ENCODE results near the gene ADGRV1.

ADGRV1 gene, protein sequence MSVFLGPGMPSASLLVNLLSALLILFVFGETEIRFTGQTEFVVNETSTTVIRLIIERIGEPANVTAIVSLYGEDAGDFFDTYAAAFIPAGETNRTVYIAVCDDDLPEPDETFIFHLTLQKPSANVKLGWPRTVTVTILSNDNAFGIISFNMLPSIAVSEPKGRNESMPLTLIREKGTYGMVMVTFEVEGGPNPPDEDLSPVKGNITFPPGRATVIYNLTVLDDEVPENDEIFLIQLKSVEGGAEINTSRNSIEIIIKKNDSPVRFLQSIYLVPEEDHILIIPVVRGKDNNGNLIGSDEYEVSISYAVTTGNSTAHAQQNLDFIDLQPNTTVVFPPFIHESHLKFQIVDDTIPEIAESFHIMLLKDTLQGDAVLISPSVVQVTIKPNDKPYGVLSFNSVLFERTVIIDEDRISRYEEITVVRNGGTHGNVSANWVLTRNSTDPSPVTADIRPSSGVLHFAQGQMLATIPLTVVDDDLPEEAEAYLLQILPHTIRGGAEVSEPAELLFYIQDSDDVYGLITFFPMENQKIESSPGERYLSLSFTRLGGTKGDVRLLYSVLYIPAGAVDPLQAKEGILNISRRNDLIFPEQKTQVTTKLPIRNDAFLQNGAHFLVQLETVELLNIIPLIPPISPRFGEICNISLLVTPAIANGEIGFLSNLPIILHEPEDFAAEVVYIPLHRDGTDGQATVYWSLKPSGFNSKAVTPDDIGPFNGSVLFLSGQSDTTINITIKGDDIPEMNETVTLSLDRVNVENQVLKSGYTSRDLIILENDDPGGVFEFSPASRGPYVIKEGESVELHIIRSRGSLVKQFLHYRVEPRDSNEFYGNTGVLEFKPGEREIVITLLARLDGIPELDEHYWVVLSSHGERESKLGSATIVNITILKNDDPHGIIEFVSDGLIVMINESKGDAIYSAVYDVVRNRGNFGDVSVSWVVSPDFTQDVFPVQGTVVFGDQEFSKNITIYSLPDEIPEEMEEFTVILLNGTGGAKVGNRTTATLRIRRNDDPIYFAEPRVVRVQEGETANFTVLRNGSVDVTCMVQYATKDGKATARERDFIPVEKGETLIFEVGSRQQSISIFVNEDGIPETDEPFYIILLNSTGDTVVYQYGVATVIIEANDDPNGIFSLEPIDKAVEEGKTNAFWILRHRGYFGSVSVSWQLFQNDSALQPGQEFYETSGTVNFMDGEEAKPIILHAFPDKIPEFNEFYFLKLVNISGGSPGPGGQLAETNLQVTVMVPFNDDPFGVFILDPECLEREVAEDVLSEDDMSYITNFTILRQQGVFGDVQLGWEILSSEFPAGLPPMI (N-terminal part only)

DNA sequence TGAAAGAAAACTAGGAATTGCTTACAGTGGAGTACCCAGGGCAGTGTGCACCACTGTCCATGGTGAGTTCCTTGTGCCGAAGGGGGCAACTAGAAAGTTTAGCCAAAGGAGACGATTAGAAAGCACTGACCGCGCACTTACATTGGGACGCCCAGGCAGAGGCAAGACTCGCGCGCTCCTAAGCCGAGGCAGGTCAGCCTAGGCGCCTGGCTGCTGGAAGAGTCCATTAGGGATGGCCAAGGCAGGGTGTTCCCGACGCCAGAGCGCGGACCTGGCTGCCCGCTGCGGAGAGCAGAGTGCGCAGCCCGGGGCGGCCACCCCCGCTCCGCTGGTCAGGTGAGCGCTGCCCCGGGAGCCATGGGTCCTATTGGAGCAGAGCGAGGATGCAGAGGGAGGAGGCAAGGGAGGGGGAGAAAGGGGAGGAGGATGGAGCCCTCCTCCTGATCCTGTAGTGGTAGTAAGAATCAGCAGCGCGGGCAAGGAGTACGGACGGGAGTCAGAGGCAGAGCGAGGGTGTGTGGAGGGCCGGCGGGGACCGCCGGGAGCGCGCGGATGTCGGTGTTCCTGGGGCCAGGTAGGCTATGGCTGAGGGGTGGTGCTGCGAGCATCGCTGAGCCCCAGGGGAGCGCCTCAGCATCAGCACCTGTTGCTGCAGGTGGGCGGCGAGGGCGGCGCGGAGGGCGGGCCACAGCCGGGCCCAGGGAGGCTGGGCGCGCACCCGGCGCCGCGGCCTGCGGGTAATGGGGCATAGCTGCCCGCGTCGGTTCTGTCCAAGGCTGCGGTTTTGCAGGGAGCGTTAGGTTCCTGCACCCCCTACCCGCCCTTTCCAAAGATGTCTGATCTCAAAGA is at the start of gene ADGRV1:
ADGRV1 (plus strand) TSS at position 454 of the 849 bp plus-strand sequence; CDS start at position 553, 99 bp downstream.
- no peak for FAIRE-seq

DNA sequence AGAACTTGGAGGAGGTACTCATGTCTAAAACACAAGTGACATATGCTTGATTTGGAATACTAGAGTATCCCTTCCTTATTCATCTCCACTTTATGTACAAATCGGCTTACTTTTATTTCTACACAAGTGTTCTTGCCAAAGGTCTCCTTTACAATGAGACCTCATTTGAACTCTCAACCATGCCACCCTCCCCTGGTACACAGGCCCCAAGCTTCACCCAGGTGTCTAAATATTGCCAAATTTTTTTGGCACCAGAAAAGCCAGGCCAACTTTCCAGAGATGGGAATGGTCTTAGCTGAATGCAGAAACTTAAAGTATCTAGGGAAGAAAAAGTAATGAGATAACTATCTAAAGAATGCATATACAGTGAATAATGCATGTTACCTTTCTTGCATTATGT is 48.2 kb upstream of the ADGRV1 start:
- FAIRE-seq, result no peak

DNA sequence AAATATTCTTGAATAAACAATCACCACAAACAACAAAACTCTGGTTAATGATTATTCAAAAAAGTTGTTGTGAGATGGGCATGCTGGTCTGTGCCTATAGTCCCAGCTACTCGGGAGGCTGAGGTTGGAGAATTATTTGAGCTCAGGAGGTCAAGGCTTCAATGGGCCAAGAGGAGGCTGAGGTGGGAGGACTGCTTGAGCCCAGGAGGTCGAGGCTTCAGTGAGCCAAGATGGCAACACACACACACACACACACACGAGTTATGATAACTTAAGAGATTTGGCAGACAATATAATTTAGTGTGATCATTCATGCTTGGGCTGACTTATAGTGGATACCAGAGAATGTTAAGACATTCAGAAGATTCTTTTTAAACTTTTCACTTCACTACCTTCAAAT is 44.1 kb upstream of the ADGRV1 start:
- no peak for FAIRE-seq

DNA sequence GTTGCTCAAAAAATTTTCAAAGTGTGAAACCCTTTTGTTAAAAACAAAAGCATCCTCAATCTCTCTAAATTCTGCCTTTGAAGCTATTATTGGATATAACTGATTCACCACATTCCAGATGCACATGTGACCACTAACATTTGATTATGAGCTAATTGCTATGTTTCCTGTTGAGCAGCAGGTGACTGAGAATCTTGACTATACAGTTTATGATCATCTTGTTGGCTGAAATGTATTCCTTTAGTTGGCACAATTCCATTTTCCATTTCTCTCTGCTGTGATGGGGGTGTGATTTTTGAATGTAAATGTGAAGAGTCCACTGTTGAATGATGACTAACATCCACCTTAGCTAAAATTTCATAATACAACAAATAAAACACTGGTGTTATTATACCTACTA is 39.9 kb upstream of the ADGRV1 start:
- FAIRE-seq, result no peak

- FAIRE-seq, result no peak
Observed at GRCh38 chr5:90519081-90519480, 39.5 kb upstream of the ADGRV1 start.

- FAIRE-seq, result no peak
Observed at GRCh38 chr5:90528601-90529193, 29.9 kb upstream of the ADGRV1 start.

DNA sequence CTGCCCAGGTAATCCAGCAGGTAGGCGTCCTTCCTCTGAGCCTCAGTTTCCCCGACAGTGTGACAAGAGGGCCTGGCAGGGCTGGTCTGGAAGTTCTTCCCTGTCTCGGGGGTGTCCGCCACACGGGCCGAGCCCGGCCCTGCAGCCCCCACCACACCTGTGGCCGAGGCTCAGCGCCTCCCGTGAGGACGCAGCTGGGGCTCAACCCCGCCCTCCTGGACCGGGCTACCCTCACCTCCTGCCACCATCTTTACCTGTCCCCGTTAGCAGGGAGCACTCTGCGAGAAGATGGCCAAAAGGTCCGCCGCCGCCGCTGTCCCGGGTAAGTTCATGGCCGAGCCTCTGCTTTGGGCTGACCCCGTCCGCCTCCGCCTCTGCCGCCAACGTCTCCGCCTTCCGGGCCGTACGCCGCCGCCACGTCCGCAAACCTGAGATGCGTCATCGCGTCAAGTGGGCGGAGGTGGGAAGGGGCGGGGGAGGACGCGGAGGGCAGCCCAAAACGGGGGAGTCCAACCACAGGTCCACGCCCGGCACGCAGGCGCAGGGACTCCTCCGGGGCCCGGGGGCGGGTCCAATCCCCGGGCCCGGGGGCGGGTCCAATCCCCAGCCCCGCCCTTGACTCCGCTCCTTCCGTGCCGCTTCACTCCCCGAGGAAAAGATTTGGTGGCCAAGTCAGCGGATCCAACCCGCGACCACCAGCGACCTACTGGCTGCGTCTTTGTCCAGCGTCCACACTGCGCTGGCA is 29.2 kb upstream of the ADGRV1 start, which contains the start of gene LYSMD3:
LYSMD3 (minus strand) TSS at position 391 of the 745 bp plus-strand sequence. CDS start 4,295 bp downstream, outside the sequence.
- no peak for FAIRE-seq

DNA sequence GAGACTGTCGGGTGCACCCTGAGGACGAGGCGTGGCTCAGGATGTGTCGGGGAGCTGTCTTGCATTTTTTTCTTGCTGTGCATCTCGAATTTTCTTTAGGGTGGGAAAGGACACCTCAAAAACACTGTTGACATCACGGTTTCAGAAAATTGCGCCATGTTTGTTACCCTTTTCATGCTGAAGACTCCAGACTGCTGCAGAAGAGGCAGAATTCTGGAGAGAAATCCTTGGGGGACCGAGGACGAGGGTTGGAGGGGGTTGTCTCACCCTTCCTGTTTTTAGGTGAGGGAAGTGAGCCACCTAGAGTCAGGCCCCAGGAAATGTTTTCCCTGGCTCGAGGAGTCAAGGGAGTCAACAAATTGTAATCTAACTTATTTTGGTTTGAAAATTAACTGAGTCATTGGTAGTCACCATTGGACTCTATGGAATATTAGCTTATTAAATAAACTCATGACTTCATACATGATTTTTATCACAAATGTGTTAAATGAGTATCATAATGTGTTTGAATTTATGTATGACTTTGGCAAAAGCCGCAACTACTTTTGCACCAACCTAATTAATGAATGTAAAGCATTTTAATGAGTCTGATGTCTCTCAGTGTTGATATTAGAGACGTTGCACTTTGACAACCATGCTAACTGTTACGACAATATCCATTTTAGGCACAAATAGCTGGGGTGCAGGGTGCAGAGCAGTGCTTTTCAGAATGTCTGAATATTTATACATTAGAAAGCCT is 28.5 kb upstream of the ADGRV1 start:
- FAIRE-seq, result no peak

- no peak for FAIRE-seq
Observed at GRCh38 chr5:90530736-90531487, 27.7 kb upstream of the ADGRV1 start.

DNA sequence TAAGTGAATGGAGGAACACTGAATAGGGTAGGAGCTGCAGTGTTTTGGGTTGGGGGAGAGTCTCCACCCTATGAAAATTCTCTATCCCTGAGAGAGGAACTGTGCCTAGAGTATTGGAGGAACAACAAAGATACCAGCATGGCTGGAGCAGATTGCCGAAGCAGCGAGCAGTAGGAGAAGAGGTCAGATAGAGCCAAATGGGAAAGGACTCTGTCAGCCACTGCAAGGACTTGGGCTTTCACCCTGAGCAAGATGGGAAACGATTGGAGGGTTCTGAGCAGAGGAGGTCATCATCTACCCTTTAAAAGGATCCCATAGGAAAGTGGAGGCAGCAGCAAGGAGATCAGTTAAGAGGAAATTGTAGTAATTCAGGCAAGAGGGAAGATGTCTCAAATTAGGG is 24.8 kb upstream of the ADGRV1 start:
- no peak for FAIRE-seq

- FAIRE-seq, result no peak
Observed at GRCh38 chr5:90534922-90535321, 23.7 kb upstream of the ADGRV1 start.

- FAIRE-seq, result no peak
Observed at GRCh38 chr5:90542827-90543519, 15.6 kb upstream of the ADGRV1 start.

GRCh38 chr5:90545511-90545910 is 13.1 kb upstream of the ADGRV1 start:
- no peak for FAIRE-seq

DNA sequence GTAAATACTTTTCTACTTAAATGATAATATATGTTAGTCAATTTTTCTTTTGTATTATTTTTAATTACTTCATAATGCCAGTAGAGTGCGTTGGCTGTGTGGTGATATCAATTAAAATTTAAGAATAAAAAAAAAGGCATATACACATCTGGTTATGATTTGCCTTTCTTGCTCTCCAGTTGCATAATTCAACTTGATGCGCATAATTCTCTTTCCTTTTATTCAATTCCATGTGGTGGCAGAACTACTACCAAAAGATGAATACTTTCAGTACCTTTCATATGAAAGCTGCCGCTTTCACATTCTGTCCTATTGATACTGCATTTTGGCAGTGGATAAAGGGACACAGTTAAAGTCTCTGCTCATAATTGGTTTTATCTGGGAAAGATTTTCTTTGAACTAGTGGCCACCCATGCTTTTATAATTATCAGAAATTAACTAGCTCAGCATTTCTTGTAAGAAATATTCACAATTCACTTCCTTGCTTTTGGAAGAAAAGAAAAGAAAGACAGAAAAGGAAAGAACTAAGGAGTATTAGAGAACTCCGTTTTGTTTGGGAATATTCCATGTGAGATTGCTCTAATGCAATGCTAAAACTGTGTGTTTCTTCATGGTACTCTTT is 12.3 kb upstream of the ADGRV1 start:
- FAIRE-seq, result no peak

GRCh38 chr5:90547072-90547536 is 11.5 kb upstream of the ADGRV1 start:
- FAIRE-seq, result no peak

DNA sequence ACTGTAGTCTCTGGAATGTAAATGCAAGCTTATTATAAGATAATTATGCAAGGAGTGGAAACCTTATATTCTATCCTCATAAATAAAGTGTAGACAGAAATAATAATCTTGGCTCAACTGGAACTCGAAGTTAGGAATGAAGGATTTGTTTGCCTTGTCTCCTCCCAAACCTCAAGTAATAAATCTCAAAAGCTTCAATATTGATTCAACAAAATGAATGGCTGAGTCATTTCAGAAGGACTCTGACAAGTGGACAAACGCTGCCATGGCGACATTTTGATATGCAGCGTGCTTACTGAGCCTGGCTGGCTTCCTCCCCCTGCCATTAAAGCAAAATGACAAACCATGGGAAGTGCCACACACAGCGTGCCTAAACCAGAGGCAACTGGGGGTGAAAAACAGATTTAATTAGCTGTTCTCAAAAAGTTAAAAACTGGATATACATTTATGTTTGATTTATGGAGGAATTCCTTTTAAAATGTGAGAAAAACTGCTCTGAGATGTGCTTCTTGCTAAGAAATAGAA is 10.5 kb upstream of the ADGRV1 start:
- FAIRE-seq, result no peak

DNA sequence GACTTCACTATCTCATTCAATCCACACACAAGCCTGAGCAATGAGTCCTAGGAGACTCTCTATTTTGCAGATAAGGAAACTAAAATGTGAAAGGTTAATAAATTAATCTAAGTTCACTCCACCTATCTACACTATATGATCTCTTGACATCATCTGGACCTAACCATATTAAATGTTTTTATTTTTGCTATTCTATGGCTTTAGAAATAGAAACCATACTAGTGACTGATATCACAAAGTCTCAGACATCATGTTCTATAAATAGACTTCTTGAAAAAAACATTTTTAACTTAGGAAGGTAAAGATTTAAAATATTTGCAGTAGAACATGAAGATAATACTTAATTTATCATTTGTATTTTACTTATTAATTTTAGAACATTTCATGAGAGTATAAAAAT is 9.4 kb upstream of the ADGRV1 start:
- FAIRE-seq, result peak; percentile 34
